Measurements from ENCODE around the gene PANK2.
"Not testable (repeated sequence)": the region's sequence is repeated elsewhere in the genome, so short reads cannot be mapped to it uniquely, and the experiment has no call there.

The PANK2 gene

DNA sequence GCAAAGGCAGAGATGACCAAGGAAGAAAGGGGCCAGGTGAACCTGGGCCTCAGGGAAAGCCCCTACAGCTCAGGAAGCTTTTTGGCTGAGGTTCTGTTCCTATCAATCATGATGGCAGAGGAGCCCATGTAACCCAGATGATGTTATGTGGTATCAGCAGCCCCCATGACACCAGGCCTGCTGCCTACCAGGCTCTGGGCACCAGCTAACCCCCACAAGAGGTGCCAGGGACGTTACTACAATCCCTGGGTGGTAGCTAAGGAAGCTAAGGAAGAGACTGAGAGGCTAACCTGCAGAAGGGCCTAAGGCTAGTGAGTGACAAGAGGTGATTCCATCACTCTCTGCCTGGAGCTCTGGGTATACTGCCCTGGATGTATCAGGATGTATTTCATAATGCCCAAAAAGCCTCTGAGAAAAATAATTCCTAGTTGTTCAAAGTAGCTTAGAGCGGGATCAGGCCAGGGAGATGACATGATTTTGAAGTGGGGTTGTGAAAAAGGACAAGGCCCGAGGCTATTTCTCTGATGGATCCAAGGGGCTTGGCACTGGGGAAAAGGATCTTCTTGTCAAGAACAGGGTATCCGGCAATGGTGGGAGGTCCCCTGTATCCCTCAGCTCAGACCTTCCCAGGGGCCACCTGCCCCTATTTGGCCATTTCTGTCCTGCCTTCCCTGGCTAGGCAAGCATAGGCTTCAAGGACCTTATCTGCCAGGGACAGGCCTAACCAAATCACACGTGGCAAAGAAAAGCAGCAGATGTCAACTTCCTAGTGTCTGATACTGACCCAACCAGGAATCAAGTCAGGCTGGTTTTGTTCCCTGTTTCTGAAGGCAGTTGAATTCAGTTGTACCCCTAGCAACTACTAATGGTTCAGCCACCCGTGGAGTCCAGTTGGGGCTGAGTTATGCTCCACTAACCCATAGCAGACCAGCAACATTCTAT is 41.3 kb downstream of the PANK2 start:
- DNase-seq = no peak

DNA sequence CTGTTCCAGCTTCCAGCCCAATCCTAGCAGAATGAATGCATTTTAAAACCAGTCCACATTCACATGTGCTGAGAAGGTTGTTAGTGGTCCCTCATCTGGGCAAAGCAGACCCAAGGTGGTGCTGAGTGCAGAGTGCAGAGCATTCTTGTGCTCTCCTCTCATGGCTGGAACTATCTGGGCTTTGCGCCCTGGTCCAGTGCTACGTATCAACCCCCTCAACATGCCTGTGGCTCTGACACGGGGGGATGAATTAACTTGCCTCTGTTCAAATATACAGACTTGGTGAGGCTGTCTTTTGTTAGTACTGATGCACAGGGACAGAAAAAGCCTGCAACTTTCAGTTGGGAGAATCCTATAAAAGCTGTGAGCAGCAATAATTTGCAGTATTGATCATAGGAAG is 42.5 kb downstream of the PANK2 start:
- no peak for DNase-seq

DNA sequence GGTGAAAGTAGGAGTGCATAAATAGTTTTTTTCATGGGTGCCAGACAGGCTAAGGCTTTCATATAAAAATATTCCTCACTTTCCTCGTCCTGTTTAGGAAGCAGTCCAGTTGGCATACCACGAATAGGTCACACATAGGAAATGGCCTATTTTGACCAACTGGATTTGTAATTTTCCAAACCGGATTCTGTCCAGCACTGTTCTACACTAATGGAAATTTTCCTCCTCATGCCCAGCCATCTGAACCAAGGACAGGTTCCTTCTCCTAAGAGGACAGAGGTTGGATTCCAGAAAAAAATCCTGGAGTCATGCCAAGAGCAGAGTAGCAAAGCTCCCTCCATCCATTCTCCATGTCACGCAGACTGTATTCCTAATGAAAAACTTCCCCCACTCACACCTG is 43.1 kb downstream of the PANK2 start:
- DNase-seq = no peak

DNA sequence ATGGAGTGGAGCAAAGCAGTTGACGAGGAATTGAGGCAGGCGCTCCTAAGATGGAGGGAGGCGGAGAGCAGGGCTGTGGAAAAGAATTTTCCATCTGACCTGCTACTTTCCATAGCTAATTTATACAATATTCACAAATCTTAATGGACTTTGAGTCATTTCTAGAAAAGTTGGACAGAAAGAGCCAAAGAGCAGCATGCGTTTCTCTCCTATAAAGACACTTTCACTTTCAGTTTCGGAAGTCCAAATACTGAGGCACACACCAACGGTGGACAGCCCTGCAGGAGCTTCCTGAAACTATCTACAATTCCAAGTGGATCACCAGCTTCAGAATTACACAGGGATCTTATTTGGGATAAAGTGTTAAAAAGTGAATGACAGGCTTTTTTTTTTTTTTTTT is 43.5 kb downstream of the PANK2 start:
- DNase-seq = no peak

DNA sequence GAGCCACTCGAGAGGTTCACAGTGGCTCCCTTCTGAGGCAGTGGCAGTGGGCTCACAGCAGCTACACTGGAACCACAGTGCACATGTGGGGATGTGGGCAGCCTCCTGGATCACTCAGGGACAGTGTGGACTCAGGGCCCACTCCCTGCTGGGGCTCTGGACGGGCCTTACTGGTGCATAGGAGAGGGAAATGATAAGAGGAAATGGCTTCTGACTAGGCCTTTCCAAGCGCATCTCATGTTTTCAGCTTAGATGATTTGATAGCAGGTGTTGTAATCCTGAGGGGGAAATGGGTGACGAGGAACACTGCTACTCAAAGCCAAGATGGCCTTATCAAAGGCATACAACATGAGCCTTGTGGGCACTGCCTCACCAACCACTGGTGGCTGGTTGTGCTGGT is 44.0 kb downstream of the PANK2 start:
- DNase-seq = no peak

DNA sequence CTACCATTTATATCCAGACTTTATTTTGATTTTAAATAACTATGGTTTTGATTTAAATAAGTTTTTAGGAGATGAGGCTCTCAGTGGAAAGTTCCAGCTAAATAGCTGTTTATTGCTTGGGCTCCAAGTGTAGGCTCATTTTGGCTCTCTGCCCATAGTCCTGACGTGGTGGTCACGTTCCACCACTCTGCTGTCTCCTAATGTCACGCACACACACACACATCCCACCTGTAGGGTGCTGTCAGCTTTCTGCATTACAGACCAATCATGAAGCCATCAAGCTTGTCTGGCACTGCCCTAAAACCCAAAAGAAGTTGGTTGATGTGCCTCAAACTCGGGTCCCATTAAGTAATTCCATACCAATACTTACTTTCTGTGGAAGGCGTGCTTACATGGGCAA is 45.4 kb downstream of the PANK2 start:
- DNase-seq = no peak

DNA sequence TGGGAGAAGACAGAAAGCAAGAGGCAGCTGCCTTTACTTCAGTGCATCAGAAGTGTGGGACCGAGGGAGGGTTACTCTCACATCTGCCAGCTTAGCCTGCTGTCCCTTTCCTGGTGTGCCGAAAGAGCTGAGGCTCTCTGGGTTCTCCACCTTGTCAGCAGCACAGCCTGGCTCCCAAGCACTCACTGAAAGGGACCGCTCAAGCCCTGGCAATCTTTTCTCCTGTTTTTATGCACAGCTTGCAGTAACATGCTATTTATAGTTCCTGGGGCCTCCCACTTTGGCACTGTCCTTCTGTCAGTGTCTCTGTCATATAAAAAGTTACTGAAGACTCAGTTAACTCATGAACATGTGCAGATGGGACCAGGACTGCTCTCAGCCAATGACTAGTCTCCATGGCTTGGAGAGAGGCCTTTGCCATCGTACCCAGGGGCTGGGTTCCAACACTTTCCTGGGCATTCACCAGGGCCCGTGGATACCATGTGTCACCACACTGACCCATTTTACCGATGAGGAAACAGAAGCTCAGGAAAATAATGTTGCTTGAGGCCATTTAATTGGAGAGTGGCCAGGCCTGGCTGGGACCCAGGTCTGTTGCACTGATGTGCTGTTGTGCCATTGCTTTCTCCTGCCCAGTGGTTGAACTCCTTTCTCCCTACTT is 46.2 kb downstream of the PANK2 start:
- DNase-seq = no peak

DNA sequence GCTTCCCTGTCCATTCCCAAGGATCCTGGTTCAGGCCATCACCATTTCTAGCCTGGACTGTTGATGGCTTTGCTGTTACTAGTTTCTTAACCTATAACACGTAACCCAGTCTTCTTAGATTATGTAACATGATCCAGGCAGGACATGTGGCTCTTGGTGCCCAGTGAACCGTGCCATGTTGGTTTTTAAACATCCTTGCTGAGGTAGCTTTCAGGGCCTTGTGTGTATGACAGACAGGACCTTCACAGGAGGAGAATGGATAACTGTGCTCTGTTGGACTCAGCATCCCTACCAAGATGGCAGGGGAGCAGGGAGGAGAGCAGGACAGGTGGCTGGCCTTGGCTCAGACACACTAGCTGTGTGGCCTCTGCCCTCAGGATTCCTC is 46.8 kb downstream of the PANK2 start:
- DNase-seq = no peak

DNA sequence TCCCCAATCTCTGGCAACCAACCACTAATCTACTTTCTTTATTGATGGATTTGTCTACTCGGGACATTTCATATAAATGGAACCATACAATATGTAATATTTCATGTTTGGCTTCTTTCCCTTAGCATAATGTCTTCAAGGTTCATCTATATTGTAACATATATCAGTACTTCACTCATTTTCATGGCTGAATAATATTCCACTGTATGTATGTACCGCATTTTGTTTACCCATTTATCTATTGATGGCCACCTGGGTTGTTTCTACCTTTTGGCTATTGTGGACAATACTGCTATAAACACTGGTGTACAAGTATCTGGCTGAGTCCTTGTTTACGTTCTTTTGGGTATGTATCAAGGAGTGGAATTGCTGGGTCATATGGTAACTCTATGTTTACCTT is 48.4 kb downstream of the PANK2 start:
- no peak for DNase-seq

DNA sequence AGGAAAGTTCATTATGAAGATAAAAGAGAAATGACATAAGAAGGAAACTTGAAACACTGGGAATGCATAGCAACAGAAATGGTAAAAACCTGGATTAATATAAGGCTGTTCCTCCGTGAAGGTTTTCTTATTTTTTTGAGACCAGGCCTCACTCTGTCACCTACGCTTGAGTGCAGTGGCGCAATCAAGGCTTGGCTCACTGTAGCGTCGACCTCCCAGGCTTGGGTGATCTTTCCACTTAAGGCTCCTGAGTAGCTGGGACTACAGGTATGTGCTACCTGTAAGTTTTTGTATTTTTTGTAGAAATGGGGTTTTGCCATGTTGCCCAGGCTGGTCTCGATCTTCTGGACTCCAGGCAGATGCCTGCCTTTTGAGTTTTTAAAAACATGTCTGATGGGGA is 51.7 kb downstream of the PANK2 start:
- DNase-seq = no peak

DNA sequence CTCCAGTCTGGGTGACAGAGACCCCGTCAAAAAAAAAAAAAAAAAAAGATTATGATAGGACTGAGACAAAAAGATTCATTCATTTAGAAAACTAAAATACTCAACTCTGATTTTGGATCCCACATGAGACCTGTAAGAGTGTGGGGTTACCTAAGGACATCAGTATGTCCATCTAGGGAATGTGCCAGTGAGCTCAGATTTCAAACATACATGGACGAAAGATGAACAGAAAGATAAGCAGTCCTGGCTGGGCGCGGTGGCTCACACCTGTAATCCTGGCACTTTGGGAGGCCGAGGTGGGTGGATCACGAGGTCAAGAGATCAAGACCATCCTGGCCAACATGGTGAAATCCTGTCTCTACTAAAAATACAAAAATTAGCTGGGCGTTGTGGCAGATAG is 57.5 kb downstream of the PANK2 start:
- not testable (repeated sequence) for DNase-seq

DNA sequence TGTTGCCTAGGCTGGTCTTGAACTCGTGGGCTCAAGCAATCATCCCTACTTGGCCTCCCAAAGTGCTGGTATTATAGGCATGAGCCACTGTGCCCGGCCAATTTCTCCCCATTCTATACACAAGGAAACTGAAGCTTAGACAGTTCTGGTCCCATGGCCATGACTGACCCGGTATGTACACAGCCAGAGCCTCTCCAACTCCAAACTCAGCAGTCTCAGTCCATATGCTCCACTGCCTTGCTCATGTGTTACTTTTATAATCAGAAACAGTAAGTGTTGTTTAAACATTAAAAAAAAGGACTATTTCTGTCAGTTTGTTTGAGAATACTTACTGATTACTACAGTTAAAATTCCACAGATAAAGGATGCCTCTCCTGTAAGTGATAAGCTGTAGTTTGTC is 75.5 kb downstream of the PANK2 start:
- no peak for DNase-seq

DNA sequence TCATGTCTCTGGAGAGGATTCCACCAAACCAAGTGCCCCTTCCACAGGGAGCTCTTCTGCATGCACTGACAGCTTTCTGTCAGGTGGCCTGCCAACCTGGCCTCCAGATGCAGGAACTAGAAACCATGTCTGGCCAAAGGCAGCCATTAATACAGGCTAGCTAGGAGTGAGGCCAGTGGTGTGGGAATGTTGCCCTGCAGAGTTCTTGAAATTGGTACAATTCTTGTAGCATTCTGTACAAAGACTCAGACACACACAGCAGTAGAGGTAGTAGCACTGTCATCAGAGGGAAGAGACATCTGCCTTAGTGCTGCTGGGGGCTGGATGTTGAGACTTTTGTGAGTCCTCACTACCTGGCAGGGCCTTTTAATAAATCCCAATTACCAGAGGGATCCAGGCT is 77.4 kb downstream of the PANK2 start:
- DNase-seq = no peak

DNA sequence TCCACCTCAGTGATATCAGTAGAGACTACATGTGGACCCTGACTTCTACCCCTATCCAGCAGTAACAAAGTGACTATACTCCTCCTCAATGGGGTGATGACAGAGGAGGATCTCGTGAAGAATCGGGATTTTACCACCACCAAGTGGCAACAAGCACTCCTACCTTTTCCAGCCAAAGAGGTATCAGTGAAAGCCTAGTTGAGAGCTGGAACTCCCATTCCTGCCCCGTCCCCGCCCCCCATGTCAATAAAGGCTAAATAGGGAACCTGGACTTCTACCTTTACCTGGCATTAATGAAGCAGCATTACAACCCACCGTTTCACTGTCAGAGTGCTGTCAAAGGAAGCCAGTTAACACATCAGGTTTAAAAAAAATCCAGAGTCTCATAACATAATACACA is 80.8 kb downstream of the PANK2 start:
- no peak for DNase-seq

DNA sequence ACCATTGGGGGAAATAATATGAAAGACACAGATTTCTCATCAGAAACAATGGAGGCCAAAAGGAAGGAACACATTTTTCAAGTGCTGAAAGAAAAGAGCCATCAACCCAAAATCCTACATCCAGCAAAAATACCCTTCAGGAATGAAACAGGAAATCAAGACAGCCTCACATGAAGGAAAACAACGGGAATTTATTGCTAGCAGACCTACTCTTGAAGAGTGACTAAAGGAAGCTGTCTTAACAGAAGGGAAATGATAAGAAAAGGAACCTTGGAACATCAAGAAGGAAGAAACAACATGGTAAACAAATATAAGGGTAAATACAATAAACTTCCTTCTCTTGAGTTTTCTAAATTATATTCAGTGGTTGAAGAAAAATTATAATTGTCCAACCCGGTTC is 82.0 kb downstream of the PANK2 start:
- no peak for DNase-seq

DNA sequence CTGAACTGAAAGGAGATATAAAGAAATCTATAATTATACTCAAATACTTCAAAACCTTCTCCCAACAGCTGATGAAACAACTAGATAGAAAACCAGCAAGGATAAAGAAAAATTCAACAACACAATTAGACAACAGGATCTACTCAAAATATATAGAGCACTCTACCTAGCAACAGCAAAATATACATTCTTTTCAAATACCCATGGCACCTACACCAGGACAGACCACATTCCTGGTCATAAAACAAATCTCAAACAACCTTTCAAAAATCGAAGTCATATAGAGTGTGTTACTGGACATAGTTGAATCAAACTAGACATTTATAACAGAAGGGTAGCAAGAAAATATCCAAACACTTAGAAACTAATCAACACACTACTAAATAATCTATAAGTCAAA is 83.0 kb downstream of the PANK2 start:
- no peak for DNase-seq

DNA sequence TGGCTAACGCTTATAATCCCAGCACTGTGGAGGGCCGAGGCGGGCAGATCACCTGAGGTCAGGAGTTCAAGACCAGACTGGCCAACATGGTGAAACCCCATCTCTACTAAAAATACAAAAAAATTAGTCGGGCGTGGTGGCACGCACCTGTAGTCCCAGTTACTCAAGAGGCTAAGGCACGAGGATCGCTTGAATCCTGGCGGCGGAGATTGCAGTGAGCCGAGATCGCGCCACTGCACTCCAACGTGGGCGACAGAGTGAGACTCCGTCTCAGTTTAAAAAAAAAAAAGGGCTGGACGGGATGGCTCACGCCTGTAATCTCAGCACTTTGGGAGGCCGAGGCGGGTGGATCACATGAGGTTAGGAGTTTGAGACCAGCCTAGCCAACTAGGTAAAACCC is 83.4 kb downstream of the PANK2 start:
- DNase-seq = not testable (repeated sequence)

DNA sequence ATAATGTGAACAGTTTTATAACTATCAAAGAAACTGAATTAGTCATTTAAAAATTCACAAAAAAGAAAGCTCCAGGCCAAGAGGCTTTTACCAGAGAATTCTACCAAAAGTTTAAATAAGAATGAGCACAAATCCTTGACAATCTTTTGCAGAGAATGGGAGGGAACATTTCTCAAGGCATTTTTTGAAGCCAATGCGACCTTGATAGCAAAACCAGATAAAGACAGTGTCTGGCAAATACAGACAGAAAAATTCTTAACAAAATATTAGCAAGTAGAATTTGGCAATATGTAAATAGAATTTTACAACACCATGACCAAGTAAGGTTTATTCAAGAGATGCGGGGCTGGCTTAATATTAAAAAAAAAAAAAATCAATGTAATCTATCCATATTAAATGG is 84.5 kb downstream of the PANK2 start:
- no peak for DNase-seq

DNA sequence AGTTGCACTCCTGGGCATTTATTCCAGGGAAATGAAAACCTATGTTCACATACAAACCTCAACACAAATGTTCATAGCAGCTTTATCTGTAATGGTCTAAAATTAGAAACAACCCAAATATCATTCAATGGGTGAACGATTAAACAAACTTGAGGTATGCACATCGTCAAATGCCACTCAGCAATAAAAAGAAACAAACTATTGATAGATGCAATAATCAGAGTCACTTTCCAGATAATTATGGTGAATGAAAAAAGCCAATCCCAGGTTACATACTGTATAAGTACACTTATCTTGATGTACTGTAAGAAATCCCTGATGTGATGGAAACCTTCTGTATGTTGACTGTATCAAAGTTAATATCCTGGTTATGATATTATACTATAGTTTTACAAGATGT is 87.3 kb downstream of the PANK2 start:
- no peak for DNase-seq
